ENCODE results near the gene ACVR1C. TPM values are rescaled to one million over a fixed set of nuclear protein-coding genes. Genes with fewer than 3 reads are reported as not detected.
A peak's percentile ranks its signal among the peaks of the same experiment; 100 is the strongest.

The ACVR1C gene
- total RNA-seq, 1 experiment from 2014 or later: 0.99 TPM

DNA sequence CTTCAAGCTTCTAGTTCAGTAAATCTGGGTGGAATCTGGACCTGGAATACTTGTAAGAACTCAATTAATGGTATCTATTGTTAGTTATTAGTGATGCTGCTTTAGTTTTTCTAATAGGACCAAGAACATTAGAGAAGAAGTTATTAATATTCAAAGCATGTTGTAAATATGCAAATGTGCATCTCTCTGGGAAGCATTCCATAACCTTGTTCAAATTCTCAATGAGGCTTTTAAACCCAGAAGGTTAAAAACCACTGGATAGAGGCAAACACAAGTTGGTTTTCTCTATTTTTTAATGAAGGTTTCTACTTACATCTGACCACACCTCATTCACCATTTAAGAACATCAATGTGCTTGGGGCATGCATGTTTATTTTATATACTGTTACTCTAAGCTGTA is 16.1 kb upstream of the ACVR1C start:
- no TSS peak for BruUV-seq (replicated peaks)
- Mint-ChIP-seq H3K4me3 (ENCODE audit: low read depth, unreplicated experiment) (no peak overlapping the region), H3K27ac (ENCODE audit: unreplicated experiment) (no peak overlapping the region), H3K4me1 (ENCODE audit: low read depth, unreplicated experiment) (no peaks in the 10 kb centered on the region), H3K9me3 (ENCODE audit: low read depth, unreplicated experiment) (peaks cover 2% of the 10 kb centered on the region), H3K36me3 (ENCODE audit: insufficient read depth, unreplicated experiment) (no peaks in the 10 kb centered on the region), H3K27me3 (ENCODE audit: unreplicated experiment) (no peaks in the 10 kb centered on the region)
- CTCF ChIA-PET: interaction anchor here (1.4 kb wide), 1 partner anchor 16 kb away, joined by 3 read pairs; the partner anchor contains the start of gene ACVR1C
- TF ChIP-seq, protein P1, sequence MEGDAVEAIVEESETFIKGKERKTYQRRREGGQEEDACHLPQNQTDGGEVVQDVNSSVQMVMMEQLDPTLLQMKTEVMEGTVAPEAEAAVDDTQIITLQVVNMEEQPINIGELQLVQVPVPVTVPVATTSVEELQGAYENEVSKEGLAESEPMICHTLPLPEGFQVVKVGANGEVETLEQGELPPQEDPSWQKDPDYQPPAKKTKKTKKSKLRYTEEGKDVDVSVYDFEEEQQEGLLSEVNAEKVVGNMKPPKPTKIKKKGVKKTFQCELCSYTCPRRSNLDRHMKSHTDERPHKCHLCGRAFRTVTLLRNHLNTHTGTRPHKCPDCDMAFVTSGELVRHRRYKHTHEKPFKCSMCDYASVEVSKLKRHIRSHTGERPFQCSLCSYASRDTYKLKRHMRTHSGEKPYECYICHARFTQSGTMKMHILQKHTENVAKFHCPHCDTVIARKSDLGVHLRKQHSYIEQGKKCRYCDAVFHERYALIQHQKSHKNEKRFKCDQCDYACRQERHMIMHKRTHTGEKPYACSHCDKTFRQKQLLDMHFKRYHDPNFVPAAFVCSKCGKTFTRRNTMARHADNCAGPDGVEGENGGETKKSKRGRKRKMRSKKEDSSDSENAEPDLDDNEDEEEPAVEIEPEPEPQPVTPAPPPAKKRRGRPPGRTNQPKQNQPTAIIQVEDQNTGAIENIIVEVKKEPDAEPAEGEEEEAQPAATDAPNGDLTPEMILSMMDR (IDR thresholded peaks at IDR 0.05; ENCODE audit: unreplicated experiment): no peak
- intact Hi-C loops (cut with micrococcal nuclease; ENCODE audit: unreplicated experiment): no loop called here
- DNase-seq: no peak

DNA sequence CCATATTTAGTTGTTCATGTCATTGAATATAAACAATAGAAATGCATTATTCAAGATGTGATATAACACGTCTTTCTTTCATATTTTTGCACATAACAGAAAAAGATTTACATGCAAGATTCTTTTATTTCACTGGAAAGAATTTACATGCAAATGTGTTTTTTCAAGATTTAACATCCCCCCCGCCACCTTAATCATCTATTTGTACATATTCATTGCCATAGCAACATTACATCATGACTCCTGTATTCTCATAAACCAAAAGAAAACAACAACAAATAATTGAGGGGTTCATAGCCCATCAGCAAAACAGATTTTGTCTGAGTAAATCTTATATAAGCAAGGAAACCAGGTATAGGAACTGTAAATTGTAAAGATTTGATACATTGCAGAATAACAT is 3.2 kb upstream of the ACVR1C start:
- Mint-ChIP-seq H3K4me3 (ENCODE audit: low read depth, unreplicated experiment) (no peak overlapping the region), H3K4me1 (ENCODE audit: low read depth, unreplicated experiment) (no peaks in the 10 kb centered on the region), H3K27me3 (ENCODE audit: unreplicated experiment) (no peaks in the 10 kb centered on the region), H3K9me3 (ENCODE audit: low read depth, unreplicated experiment) (no peaks in the 10 kb centered on the region), H3K36me3 (ENCODE audit: insufficient read depth, unreplicated experiment) (peaks cover 18% of the 10 kb centered on the region), H3K27ac (ENCODE audit: unreplicated experiment) (no peak overlapping the region)
- TF ChIP-seq, protein P1 (IDR thresholded peaks at IDR 0.05; ENCODE audit: unreplicated experiment): no peak
- intact Hi-C loops (cut with micrococcal nuclease; ENCODE audit: unreplicated experiment): no loop called here
- CTCF ChIA-PET: no interaction called here
- no TSS peak for BruUV-seq (replicated peaks)
- DNase-seq: no peak

DNA sequence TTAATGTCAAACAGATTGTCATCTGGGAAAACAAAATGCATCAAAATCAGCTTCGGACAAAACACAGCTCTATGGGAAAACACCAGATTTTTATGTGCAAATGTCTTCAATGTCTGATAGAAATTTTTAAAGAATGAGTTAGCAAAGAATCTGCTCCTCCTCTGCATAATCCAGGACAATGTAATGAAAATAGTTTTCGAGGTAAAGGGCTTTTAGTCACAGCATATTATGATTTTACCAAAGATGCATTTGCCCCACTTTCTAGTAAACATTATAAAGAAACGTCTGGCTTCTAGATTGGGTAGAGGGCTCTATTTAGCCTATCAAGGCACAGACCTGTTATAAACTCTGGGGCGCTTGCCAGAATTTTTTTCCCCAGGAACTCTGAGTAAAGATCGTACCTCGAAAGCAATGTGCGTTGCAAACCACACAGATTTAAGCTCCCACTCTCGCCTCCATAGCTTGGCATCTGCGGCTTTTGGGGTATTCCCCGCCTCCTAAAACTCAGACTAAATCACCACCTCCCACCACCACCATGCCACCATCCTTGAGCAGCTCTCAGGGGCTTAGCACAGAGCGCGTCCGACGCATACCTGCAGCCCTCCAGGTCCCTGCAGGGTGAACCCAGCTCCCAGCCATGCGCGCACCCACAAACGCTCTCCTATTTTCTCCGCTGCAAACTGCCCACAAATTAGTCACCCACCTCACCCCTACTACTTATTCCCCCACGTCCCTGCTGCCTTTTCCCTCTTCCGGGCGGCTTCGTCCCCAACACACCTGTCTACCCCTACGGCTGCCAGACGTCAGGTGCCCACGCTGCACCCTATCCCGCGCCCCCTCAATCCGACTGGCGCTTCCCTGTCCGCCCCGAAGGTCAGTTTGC is 829 bp downstream of the ACVR1C start:
- intact Hi-C loops (cut with micrococcal nuclease; ENCODE audit: unreplicated experiment): no loop called here
- TF ChIP-seq, protein P1 (IDR thresholded peaks at IDR 0.05; ENCODE audit: unreplicated experiment): no peak
- no peaks in the 10 kb centered on the region for H3K27me3 Mint-ChIP-seq (ENCODE audit: unreplicated experiment)
- CTCF ChIA-PET: interaction anchor here (0.6 to 1.5 kb wide), 5 partner anchors 17 to 379 kb away, joined by 3 to 6 read pairs (median 4); no protein-coding TSS in a partner anchor
- DNase-seq: peak; percentile 28
- peak overlapping the region; percentile 80 for H3K4me3 Mint-ChIP-seq (ENCODE audit: low read depth, unreplicated experiment)
- no TSS peak for BruUV-seq (replicated peaks)
- H3K27ac Mint-ChIP-seq (ENCODE audit: unreplicated experiment): peak overlapping the region; percentile 59
- H3K4me1 Mint-ChIP-seq (ENCODE audit: low read depth, unreplicated experiment): peaks cover 8% of the 10 kb centered on the region
- no peaks in the 10 kb centered on the region for H3K9me3 Mint-ChIP-seq (ENCODE audit: low read depth, unreplicated experiment)
- peaks cover 18% of the 10 kb centered on the region for H3K36me3 Mint-ChIP-seq (ENCODE audit: insufficient read depth, unreplicated experiment)

DNA sequence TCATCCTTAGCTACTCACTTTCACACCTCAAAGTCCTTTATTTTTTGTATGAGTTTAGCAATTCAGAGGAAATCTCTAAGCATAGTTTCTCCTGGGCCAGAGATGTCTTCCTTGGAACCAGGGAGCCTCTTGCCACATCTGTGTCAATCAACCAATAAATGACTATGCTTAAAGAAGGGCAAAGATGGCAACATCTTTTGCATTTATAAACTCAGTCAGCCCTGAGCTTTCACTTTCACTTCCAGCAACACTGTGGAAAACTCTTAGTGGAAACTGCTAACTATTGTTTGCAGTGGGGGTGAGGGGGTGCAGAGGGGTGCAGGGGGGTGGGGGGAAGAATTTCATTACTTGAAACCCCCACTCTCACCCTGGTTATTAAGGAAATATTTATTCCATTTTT is 3.4 kb downstream of the ACVR1C start:
- Mint-ChIP-seq H3K27ac (ENCODE audit: unreplicated experiment) (no peak overlapping the region), H3K4me3 (ENCODE audit: low read depth, unreplicated experiment) (no peak overlapping the region), H3K27me3 (ENCODE audit: unreplicated experiment) (no peaks in the 10 kb centered on the region), H3K4me1 (ENCODE audit: low read depth, unreplicated experiment) (peaks cover 8% of the 10 kb centered on the region), H3K36me3 (ENCODE audit: insufficient read depth, unreplicated experiment) (peaks cover 18% of the 10 kb centered on the region), H3K9me3 (ENCODE audit: low read depth, unreplicated experiment) (peaks cover 3% of the 10 kb centered on the region)
- DNase-seq: no peak
- intact Hi-C loops (cut with micrococcal nuclease; ENCODE audit: unreplicated experiment): no loop called here
- TF ChIP-seq, protein P1 (IDR thresholded peaks at IDR 0.05; ENCODE audit: unreplicated experiment): no peak
- CTCF ChIA-PET: no interaction called here
- BruUV-seq (replicated peaks): no TSS peak

Measured in Calu3 (cell line).